H54 (cell line): Measurements from ENCODE around the gene PIK3CG.
"Not testable (repeated sequence)": the region's sequence is repeated elsewhere in the genome, so short reads cannot be mapped to it uniquely, and the experiment has no call there.

ENCODE experiments used
- DNase-seq: peaks from one replicate; pipeline ENCODE4 v3.0.0; 2011; ENCODE audit warnings: low spot score, mixed read lengths; ENCODE audit not compliant: insufficient read length
- FAIRE-seq: peaks from 3 replicates; lab custom pipeline; 2011; peaks lifted over from hg19 to GRCh38; lab: Jason Lieb, UNC
- POLR2A ChIP-seq: IDR thresholded peaks from 2 replicates; pipeline ENCODE4 v1.6.1; 2011; ENCODE audit warnings: low read depth, mild to moderate bottlenecking, low read length

PIK3CG gene

DNA sequence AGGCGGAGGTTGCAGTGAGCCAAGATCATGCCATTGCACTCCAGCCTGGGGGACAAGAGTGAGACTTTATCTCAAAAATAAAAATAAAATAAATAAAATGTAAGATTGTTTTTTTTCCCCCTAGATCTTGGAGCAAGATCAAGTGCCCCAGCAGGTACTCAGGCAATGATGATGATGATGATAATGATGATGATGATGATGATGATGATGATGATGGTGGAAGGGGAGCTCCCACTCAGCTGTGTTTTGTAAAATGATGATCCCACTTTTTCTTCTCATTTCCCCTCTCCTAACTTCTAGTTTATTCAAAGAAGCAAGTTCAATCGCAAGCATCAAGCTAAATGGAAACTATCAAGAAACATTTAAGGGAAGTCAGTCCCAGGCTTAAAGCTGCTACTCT, 50.3 kb downstream of the PIK3CG start:
- TF ChIP-seq POLR2A, result no peak
- DNase-seq (no peak), FAIRE-seq (no peak)

DNA sequence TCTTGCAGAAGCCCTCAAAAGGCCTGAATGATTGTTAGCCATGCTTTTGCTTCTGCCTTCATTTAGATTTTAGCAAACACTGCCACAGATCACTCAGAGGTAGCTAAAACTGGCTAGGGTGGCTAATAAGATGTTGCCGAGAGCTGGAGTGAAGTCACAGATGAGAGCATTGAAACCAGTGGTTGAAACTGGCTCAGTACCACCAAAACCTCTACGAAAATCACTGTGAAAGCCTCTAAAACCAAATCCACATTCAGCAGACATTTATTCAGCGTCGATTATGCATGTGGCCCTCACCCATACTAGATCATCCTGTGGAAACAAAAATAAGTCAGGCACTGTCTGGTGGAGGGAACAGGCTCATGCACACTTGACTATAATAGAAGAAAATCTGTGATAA, 50.8 kb downstream of the PIK3CG start:
- DNase-seq (no peak), FAIRE-seq (no peak)
- no peak for TF ChIP-seq POLR2A

DNA sequence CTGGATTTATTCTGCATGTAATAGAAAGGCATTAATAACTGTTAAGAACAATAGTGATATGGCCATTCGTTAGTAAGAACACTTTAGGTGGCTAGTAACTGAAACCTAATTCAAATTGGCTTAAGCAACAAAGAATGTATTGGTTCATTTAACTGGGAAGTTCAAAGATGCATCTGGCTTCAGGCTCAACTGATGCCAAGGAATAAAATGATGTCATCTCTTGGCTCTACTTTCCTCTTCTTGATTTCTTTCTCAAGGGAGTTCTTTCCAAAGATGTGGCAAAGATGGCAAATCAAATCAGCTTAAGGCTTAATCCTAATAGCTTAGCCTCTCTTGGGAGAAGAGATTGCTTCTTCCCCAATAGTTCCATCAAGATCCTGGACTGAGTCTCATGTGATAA, 51.6 kb downstream of the PIK3CG start:
- DNase-seq, result no peak
- FAIRE-seq, result no peak
- no peak for TF ChIP-seq POLR2A

DNA sequence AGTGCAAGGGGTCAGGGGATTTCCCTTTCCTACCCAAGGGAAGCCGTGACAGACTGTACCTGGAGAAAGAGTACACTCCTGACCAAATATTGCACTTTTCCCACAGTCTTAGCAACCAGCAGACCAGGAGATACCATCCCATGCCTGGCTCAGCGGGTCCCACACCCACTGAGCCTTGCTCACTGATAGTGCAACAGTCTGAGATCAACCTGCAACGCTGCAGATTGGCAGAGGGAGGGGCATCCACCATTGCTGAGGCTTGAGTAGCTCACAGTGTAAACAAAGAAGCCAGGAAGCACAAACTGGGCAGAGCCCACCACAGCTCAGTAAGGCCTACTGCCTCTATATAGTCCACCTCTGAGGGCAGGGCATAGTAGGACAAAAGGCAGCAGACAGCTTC, 53.9 kb downstream of the PIK3CG start:
- no peak for TF ChIP-seq POLR2A
- FAIRE-seq, result no peak
- no peak for DNase-seq

DNA sequence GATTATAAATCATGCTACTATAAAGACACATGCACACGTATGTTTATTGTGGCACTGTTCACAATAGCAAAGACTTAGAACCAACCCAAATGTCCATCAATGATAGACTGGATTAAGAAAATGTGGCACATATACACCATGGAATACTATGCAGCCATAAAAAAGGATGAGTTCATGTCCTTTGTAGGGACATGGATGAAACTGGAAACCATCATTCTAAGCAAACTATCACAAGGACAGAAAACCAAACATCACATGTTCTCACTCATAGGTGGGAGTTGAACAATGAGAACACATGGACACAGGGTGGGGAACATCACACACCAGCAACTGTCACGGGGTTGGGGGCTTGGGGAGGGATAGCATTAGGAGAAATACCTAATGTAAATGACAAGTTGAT, 59.4 kb downstream of the PIK3CG start:
- not testable (repeated sequence) for FAIRE-seq, DNase-seq

DNA sequence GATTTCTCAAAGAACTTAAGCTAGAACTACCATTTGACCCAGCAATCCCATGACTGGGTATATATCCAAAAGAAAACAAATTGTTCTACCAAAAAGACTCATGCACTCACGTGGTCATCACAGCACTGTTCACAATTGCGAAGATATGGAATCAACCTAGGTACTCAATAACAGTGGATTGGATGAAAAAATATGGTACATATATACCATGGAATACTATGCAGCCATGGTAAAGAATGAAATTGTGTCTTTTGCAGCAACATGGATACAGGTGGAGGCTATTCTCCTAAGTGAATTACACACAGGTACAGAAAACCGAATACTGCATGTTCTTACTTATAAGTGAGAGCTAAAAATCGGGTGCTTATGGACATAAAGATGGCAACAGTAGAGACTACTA, 61.8 kb downstream of the PIK3CG start:
- no peak for FAIRE-seq
- no peak for TF ChIP-seq POLR2A
- DNase-seq, result no peak

DNA sequence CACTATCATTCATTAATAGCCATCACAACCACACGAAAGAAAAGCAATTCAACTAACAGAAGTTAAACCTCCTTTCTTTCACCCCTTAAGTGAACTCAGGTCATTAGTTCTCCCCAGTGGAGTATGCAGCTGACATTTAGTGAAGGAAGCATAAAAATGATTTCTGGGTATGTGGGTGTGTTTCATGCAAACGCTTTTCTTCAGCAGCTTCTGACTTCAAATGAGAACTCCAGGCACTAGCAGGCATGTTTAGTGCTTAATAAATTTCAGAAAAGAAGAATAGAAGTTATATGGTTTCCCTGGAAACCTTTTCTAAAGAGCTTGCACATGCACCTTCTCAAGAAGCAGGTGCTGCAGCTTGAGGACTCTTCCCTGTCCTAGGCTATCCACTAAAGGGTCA, 62.5 kb downstream of the PIK3CG start:
- FAIRE-seq (no peak), DNase-seq (no peak)
- no peak for TF ChIP-seq POLR2A

DNA sequence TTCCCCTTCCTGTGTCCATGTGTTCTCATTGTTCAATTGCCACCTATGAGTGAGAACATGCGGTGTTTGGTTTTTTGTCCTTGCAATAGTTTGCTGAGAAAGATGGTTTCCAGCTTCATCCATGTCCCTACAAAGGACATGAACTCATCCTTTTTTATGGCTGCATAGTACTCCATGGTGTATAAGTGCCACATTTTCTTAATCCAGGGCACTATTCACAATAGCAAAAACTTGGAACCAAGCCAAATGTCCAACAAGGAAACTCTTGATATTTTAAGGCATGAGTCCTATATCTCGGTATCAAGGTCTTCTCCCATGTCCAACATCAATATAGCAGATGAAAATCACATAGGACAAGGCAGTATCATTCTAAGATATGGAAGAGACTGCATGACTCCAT, 64.5 kb downstream of the PIK3CG start:
- not testable (repeated sequence) for FAIRE-seq, DNase-seq

DNA sequence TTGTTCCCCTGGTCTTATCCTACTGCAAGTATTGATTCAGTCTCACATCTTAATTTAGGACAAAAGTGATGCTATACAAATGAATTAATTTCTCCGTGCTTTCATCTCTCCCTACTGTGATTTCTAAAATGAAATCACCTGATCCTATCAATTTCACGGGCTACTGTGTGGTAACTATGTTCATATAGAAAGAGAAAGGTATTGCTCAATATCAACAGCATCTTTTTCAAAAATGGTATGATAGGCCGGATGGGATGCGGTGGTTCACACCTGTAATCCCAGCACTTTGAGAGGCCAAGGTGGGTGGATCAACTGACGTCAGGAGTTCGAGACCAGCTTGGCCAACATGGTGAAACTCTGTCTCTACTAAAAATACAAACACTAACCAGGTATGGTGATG, 71.2 kb downstream of the PIK3CG start:
- no peak for DNase-seq
- no peak for FAIRE-seq
- TF ChIP-seq POLR2A, result no peak

DNA sequence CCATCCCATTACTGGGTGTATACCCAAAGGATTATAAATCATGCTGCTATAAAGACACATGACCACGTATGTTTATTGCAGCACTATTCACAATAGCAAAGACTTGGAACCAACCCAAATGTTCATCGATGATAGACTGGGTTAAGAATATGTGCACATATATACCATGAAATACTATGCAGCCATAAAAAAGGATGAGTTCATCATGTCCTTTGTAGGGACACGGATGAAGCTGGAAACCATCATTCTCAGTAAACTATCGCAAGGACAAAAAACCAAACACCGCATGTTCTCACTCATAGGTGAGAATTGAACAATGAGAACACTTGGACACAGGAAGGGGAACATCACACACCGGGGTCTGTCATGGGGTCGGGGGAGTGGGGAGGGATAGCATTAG, 73.0 kb downstream of the PIK3CG start:
- DNase-seq, FAIRE-seq: not testable (repeated sequence)

DNA sequence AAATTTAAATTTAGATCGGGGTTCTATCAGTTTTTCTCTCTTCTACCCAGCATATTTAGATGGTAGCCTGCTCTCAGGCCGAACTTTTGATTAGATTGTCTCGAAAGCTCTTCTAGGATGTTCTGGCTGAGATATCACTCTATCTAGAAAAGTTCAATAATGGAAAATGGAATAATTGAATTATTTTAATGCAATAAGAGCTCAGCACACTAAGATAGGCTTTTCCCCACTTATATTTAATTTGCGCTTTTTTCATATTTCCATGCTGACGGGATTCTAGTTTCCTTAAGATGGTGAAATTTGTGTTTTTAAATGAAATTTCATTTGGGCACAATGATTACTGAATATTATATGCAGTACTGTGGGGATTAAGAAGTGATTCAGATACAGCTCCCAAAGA, 73.7 kb downstream of the PIK3CG start:
- DNase-seq (no peak), FAIRE-seq (no peak)
- no peak for TF ChIP-seq POLR2A

DNA sequence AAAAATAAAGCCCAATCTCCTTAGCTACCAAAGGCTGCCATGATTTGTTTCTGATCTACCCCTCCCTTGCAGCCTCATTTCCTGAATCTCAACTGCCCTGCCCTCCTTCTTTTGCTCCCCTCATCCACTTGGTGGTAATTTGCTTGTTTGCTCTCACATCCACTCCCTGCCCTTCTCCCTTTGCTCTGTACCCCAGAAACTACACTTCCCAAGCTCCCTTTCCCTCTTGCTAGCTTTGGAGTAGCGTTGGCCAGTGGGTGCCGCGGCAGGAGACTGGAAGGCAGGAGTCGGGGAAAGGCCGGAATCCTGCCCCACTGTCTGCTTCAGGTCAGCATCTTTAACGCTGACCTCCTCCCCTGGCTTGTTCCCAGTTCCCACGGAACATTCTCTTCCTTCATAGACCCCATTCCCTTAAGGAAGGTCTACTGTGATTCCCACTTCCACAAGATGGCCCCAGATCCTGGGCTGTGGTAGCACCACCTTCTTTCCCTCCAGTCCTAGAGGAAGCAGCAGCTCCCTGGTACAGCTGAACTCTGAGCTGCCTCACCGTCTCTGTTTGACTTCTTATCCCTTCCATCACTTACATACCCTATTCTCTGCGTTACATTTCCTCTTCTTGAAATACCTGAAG, 79.1 kb downstream of the PIK3CG start:
- FAIRE-seq, result no peak
- DNase-seq, result no peak
- TF ChIP-seq POLR2A, result no peak

DNA sequence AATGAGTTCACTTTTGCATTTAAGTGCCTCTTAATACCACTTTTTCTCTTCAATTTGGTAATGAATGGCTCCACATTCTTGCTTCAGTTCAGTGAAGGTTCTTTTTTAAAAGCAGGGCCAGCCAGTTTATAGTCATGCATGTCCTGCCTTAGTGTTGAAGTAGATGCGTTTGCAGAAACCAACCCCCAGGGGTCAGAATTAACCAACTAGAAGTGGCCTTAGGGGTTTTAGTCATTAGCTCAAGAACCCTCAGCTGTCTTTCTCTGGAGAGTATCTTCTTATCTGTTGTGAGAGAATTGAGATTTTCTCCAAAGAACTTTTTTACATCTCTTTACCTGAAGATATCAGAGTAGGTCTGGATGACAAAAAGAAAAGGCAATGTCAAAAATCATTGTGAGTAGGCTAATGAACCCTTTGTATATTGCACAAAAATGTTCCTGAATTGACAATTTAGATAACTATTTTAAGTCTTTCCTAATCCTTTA, 82.2 kb downstream of the PIK3CG start:
- FAIRE-seq (no peak), DNase-seq (peak; percentile 42)

DNA sequence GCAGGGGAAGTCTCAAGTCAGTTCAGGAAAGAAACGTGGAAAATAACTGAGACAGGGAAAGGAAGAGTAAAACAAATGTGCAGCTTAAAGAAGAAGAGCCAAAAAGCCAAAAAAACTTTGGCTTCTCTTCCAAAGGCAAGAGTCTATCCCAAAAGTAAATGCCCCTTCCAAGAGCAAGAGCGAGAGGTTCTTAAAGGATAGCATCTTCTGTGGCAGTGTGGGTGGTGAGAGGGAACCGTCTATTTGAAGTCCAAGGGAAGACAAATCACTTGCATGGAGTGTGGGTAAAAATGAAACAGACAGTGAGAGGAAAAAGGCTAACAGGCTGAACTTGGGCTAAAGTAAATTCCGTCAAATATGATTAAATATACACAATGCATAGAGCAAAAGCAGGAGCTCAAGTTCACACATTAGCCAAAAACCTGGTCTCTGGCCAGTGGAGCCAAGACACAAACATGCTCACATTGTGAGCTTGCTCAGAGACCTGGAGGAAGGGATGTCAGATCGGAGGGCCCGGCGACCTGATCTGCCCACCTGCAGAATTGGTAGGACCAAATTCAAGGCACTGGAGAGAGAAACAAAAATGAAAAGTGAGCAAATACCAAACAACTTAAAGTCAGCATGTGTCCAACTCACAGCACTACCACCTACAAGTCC, 87.0 kb downstream of the PIK3CG start:
- no peak for TF ChIP-seq POLR2A

More for the DNA sequence above, 82.2 kb downstream of the PIK3CG start:
- no peak for TF ChIP-seq POLR2A

DNA sequence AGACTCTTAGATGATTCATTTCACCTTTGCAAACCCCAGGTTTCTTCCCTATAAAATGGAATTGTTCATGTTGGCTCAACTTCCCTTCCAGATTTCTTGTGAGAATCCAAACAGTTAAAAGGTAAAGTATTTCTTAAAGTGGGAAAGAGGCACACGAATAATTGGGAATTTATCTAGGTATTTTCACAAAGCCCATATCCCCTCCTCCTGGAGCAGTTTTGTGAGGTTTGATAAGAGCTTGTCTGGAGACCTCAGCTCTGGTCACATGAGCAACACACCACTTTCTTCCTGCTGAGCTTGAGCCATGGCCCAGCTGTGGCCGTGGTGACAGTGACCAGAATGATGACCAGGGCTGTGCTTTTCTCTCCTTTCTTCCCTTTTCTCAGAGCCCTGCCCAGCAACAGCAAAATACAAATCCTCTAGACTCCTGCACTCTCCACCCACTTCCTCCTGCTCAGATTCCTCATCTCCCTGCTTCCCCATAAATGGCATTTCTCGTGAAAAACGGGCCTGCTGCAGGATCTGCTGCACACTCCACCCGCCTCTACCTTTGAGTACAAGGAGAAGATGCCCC, 87.7 kb downstream of the PIK3CG start:
- FAIRE-seq, result no peak
- no peak for DNase-seq
- no peak for TF ChIP-seq POLR2A

More for the DNA sequence above, 87.0 kb downstream of the PIK3CG start:
- DNase-seq, result no peak
- no peak for FAIRE-seq
